Measurements from ENCODE around the gene DMRTA2.

DNA sequence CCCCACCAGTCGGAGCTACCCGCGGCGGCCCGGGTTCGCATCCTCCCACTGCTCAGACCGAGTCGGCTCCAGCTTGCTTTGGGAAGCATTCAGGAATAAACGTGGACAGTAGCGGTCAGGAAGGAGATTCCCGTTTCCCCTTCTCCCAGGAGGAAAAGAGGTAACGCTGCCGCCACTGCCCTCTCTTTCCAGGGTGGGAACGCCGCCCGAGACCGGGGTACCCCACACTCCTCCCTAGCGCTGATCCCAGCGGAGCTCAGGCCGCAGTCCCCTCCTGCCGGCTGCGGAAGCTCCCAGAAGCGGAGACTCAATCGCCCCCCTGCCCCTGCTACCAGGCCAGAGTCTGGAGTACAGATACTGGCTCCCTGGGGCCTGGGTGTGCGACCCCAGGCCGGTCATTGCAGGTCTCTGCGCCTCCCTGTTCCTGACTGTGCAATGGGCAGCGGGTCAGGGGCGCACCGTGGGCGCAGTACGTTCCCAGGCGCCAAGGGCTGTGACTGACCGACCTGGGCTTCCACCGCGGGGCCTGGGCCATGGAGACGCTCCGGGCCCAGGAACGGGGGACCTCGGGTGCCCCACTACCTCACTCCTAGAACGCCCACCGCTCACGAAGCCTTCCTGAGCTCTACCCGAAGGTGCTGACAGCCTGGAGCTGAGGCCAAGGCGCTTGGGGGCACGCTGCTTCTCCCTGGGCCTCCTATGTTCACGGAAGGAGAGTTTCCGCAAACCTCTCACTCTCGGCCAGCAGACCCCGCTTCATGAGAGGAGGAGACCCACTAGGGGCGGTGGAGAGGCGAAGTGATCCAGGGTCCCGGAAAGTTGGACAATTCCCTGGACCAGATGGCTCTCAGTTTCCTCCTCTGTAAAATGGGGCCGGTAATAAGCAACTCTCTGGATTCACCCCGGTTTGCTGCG is 7.8 kb downstream of the DMRTA2 start:
- no peak for TF ChIP-seq CTCF (conservative IDR thresholded peaks at IDR 0.05 in 1 of 2, IDR thresholded peaks at IDR 0.05 in 1 of 2; ENCODE audit: low read depth in 1 of 2, low read length in 2 of 2)
- peak; percentile 45 for TF ChIP-seq EZH2 (IDR thresholded peaks at IDR 0.05; ENCODE audit: low read length, missing control alignments)

All from fibroblast of lung (primary cell).